Prostate gland (tissue), 2 donors: Measurements from ENCODE around the gene SET. TPM values are rescaled to one million over a fixed set of nuclear protein-coding genes. Genes with fewer than 3 reads are reported as not detected.

Experiments
- DNase-seq: peaks from one replicate; pipeline ENCODE4 v3.0.0-alpha.2; 2019; ENCODE audit warnings: low spot score
- H3K27ac ChIP-seq, 2 donors: fragments of 200-600 bp; sonication (generic); 2 replicates each; pipeline ENCODE4 v1.5.1; 2017 to 2019
- H3K27me3 ChIP-seq: fragments of 200-600 bp; sonication (generic); replicated peaks from 2 replicates; pipeline ENCODE4 v1.5.1; 2019; ENCODE audit not compliant: insufficient read depth
- H3K36me3 ChIP-seq, 2 donors: fragments of 200-600 bp; sonication (generic); 1 replicate in 1 of 2; 2 replicates in 1 of 2; pipeline versions ENCODE4 v1.5.1 to v1.8.1; 2017 to 2019
- H3K4me1 ChIP-seq: fragments of 200-600 bp; sonication (generic); replicated peaks from 2 replicates; pipeline ENCODE4 v1.5.1; 2019
- H3K4me3 ChIP-seq, 2 donors: fragments of 200-600 bp; sonication (generic); 2 replicates each; pipeline ENCODE4 v1.5.1; 2017 to 2019
- H3K9me3 ChIP-seq: fragments of 200-600 bp; sonication (generic); 2 replicates; pipeline ENCODE4 v1.5.1; 2017
- CTCF ChIP-seq, 4 experiments: fragments of 200-600 bp in 2 of 4; fragments of 450-650 bp in 2 of 4; sonication (generic) in 2 of 4; IDR thresholded peaks; 1 replicate in 3 of 4; 2 replicates in 1 of 4; pipeline ENCODE4 v1.5.1; 2016 to 2019; ENCODE audit warnings: antibody characterized with exemption in 4 of 4, mild to moderate bottlenecking in 2 of 4, moderate library complexity in 2 of 4
- POLR2A ChIP-seq: fragments of 450-650 bp; IDR thresholded peaks from one replicate; pipeline ENCODE4 v1.6.1; 2016; ENCODE audit warnings: antibody characterized with exemption, mild to moderate bottlenecking
- POLR2AphosphoS5 ChIP-seq: sonication (generic); formaldehyde crosslinking; IDR thresholded peaks from one replicate; pipeline ENCODE4 v1.6.1; 2017; ENCODE audit warnings: antibody characterized with exemption
- WGBS: methylation state at CpG from one replicate; pipeline ENCODE4 v1.1.5; 2018; 5-methylcytosine and 5-hydroxymethylcytosine counted together
- intact Hi-C: fragments of 100-400 bp; cut with DNase I; formaldehyde crosslinking; loops from one replicate; pipeline ENCODE4 v1.14.2; 2022
- total RNA-seq, 2 donors: library from RNA; depleted of rRNA; stranded (reverse); fragments of >200 nt; gene quantifications; one replicate each; pipeline ENCODE4 v1.1.0, GENCODE V29; 2016

SET gene
- total RNA-seq, 2 donors from 2014 or later = 138 to 150 TPM

- H3K4me3 ChIP-seq = no peak overlapping the region
- TF ChIP-seq POLR2AphosphoS5 (no peak), POLR2A (no peak), CTCF (IDR thresholded peaks at IDR 0.05) (no peak)
- DNase-seq = no peak
- no peak overlapping the region for H3K27ac ChIP-seq
- H3K36me3 ChIP-seq = no peaks in the 10 kb centered on the region
- no peaks in the 10 kb centered on the region for H3K9me3 ChIP-seq
- intact Hi-C loops = no loop called here
- H3K27me3 ChIP-seq = no peaks in the 10 kb centered on the region
- H3K4me1 ChIP-seq = no peaks in the 10 kb centered on the region
- WGBS = 88% methylated on average over 10 of the region's 10 CpGs
Measured at GRCh38 chr9:128677794-128678193, 11.2 kb upstream of the SET start.

GRCh38 chr9:128683340-128684064 lies 5.5 kb upstream of the SET start:
- peaks cover 9% of the 10 kb centered on the region for H3K4me1 ChIP-seq
- peak; percentile 54 for DNase-seq
- intact Hi-C loops = no loop called here
- WGBS = 4% methylated on average over 21 of the region's 21 CpGs
- H3K27me3 ChIP-seq = no peaks in the 10 kb centered on the region
- peak; percentile 32 for TF ChIP-seq POLR2A
- TF ChIP-seq POLR2AphosphoS5 = peak; percentile 44
- no peak for TF ChIP-seq CTCF (IDR thresholded peaks at IDR 0.05)
- H3K36me3 ChIP-seq = no peaks in the 10 kb centered on the region
- H3K27ac ChIP-seq = peak overlapping the region; percentile 82 to 86
- H3K9me3 ChIP-seq = no peaks in the 10 kb centered on the region
- H3K4me3 ChIP-seq = peak overlapping the region; percentile 37 to 57

- intact Hi-C loops = no loop called here
- Histone ChIP-seq H3K4me3 (peak overlapping the region; percentile 37 to 57), H3K4me1 (peaks cover 9% of the 10 kb centered on the region), H3K27ac (peak overlapping the region; percentile 82 to 86), H3K9me3 (no peaks in the 10 kb centered on the region), H3K27me3 (no peaks in the 10 kb centered on the region), H3K36me3 (no peaks in the 10 kb centered on the region)
- TF ChIP-seq POLR2A (no peak), CTCF (IDR thresholded peaks at IDR 0.05) (no peak), POLR2AphosphoS5 (no peak)
- WGBS = 0% methylated on average over 3 of the region's 3 CpGs
- DNase-seq = no peak
Measured at GRCh38 chr9:128684065-128684324, 5.0 kb upstream of the SET start.

GRCh38 chr9:128684325-128685199 lies 4.5 kb upstream of the SET start:
- TF ChIP-seq POLR2AphosphoS5 (peak; percentile 85), CTCF (IDR thresholded peaks at IDR 0.05) (no peak), POLR2A (peak; percentile 94)
- DNase-seq = peak; percentile 91
- Histone ChIP-seq H3K27me3 (no peaks in the 10 kb centered on the region), H3K9me3 (no peaks in the 10 kb centered on the region), H3K27ac (peak overlapping the region; percentile 82 to 86), H3K4me3 (peak overlapping the region; percentile 37 to 57), H3K4me1 (peaks cover 9% of the 10 kb centered on the region), H3K36me3 (no peaks in the 10 kb centered on the region)
- intact Hi-C loops = no loop called here
- 6% methylated on average over 15 of the region's 15 CpGs for WGBS
